Measurements from ENCODE around the gene GAB3.

GRCh38 chrX:154721155-154721554 is 29.7 kb downstream of the GAB3 start:
- TF ChIP-seq EZH2 (IDR thresholded peaks at IDR 0.05; ENCODE audit: insufficient read depth, low read length) (no peak), CTCF (IDR thresholded peaks at IDR 0.05; ENCODE audit: insufficient read depth, low read depth, low read length) (no peak)

Data from astrocyte (in vitro differentiated cells and primary cell).